Mammary epithelial cell (primary cell): ENCODE measurements around the gene RNF220.

Experiments used
- EZH2 ChIP-seq: IDR thresholded peaks from 2 replicates; pipeline ENCODE4 v1.6.1; 2012; ENCODE audit warnings: low read length, inconsistent platforms, borderline replicate concordance
- TF ChIP-seq, protein P1 (sequence below), 2 donors: IDR thresholded peaks in 1 of 2; conservative IDR thresholded peaks in 1 of 2; 2 replicates each; pipeline ENCODE4 v1.5.1; 2011 to 2012; ENCODE audit warnings: inconsistent platforms in 2 of 2, low read length in 2 of 2, mild to moderate bottlenecking in 2 of 2, control low read depth in 1 of 2, low read depth in 1 of 2; ENCODE audit not compliant: insufficient read depth in 1 of 2; ENCODE audit errors: extremely low read depth in 1 of 2

DNA sequence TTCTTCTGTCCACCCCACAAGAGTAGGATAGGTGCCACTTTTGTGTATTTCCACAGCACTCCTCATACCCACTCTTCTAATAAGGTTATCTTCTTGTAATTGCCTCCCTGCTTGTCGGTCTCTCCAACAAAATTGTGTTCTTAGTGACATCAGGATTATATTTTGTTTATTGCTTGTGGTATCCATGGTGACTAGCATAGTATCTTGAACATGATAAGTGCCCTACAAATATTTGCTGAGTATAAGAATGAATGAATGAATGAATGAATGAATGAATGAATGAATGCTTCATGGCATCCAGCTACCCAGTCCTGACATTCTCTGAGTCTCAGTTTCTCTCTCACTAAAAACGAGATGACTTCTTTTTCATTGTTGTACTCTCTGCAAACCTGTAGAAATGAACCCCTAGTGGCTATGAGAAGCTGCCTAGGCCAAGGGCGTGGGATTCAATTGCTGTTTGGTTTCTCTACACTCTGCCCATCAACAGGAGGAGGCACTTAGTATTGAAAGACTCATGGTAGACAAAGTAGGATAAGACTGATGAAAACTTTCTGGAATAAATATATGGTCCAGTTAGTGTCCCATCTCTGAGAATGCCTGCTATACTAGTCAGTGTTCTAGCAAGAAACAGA lies 148.2 kb downstream of the RNF220 start:
- TF ChIP-seq EZH2 = no peak
- TF ChIP-seq, protein P1, sequence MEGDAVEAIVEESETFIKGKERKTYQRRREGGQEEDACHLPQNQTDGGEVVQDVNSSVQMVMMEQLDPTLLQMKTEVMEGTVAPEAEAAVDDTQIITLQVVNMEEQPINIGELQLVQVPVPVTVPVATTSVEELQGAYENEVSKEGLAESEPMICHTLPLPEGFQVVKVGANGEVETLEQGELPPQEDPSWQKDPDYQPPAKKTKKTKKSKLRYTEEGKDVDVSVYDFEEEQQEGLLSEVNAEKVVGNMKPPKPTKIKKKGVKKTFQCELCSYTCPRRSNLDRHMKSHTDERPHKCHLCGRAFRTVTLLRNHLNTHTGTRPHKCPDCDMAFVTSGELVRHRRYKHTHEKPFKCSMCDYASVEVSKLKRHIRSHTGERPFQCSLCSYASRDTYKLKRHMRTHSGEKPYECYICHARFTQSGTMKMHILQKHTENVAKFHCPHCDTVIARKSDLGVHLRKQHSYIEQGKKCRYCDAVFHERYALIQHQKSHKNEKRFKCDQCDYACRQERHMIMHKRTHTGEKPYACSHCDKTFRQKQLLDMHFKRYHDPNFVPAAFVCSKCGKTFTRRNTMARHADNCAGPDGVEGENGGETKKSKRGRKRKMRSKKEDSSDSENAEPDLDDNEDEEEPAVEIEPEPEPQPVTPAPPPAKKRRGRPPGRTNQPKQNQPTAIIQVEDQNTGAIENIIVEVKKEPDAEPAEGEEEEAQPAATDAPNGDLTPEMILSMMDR (conservative IDR thresholded peaks at IDR 0.05 in 1 of 2, IDR thresholded peaks at IDR 0.05 in 1 of 2; ENCODE audit: extremely low read depth in 1 of 2, insufficient read depth in 1 of 2, low read depth in 1 of 2, low read length in 2 of 2) = no peak
